Activated T-helper 1 cell treated with anti-CD3 and anti-CD28 coated beads, Interleukin-2, amount 50 U/mL, for 16 hours (primary cell): Measurements from ENCODE around the gene NRROS.

Experiments
- DNase-seq, 2 donors: peaks; one replicate each; pipeline ENCODE4 v3.0.0-alpha.2; 2020; ENCODE audit warnings: low read depth in 1 of 2, low spot score in 1 of 2

Gene NRROS

GRCh38 chr3:196645897-196646665 lies 6.6 kb downstream of the NRROS start:
- no peak for DNase-seq

- DNase-seq: no peak
Observed at GRCh38 chr3:196646666-196647216, 7.2 kb downstream of the NRROS start.

- DNase-seq: no peak
Observed at GRCh38 chr3:196650740-196651311, 11.3 kb downstream of the NRROS start.

- DNase-seq: no peak
Observed at GRCh38 chr3:196651819-196652218, 12.3 kb downstream of the NRROS start.

GRCh38 chr3:196652961-196653795 lies 13.7 kb downstream of the NRROS start:
- no peak for DNase-seq

GRCh38 chr3:196654006-196654734 lies 14.7 kb downstream of the NRROS start:
- no peak for DNase-seq

GRCh38 chr3:196654735-196655090 lies 15.2 kb downstream of the NRROS start:
- DNase-seq: no peak

- DNase-seq: no peak
Observed at GRCh38 chr3:196655496-196655895, 16.0 kb downstream of the NRROS start.

GRCh38 chr3:196656213-196656612 lies 16.7 kb downstream of the NRROS start:
- DNase-seq: no peak

- DNase-seq: no peak
Observed at GRCh38 chr3:196659901-196660351, 20.4 kb downstream of the NRROS start.

GRCh38 chr3:196660381-196661166 lies 21.1 kb downstream of the NRROS start:
- no peak for DNase-seq

- DNase-seq: no peak
Observed at GRCh38 chr3:196661400-196661799, 21.9 kb downstream of the NRROS start.

GRCh38 chr3:196662033-196662432 lies 22.5 kb downstream of the NRROS start:
- DNase-seq: no peak

- no peak for DNase-seq
Observed at GRCh38 chr3:196662711-196663571, 23.4 kb downstream of the NRROS start.

GRCh38 chr3:196666001-196666867 lies 26.7 kb downstream of the NRROS start:
- no peak for DNase-seq

- no peak for DNase-seq
Observed at GRCh38 chr3:196667056-196667825, 27.7 kb downstream of the NRROS start.

GRCh38 chr3:196670339-196670738 lies 30.8 kb downstream of the NRROS start:
- DNase-seq: no peak

- DNase-seq: no peak
Observed at GRCh38 chr3:196673632-196674031, 34.1 kb downstream of the NRROS start.
